Neural cell (in vitro differentiated cells): ENCODE results near the gene GPBAR1. TPM values are rescaled to one million over a fixed set of nuclear protein-coding genes. Genes with fewer than 3 reads are reported as not detected.

Experiments
- H2AFZ ChIP-seq: fragments of 200-600, 300-800 bp; sonication (generic), shearing (Covaris generic); 2 replicates; pipeline ENCODE4 v1.6.0; 2014; ENCODE audit warnings: low read depth, mild to moderate bottlenecking, antibody characterized with exemption, low read length, moderate library complexity
- H3F3A ChIP-seq: fragments of 200-600 bp; shearing (Covaris generic); 2 replicates; pipeline ENCODE4 v1.6.1; 2016; ENCODE audit warnings: mild to moderate bottlenecking, moderate library complexity, mixed read lengths, antibody characterized with exemption, low read length; ENCODE audit not compliant: insufficient read depth, poor library complexity, severe bottlenecking
- H3K27ac ChIP-seq: fragments of 200-600, 300-800 bp; sonication (generic), shearing (Covaris generic); 2 replicates; pipeline ENCODE4 v1.5.1; 2014; ENCODE audit warnings: mild to moderate bottlenecking, low read length, moderate library complexity
- H3K27me3 ChIP-seq: fragments of 300-800, 200-600 bp; sonication (generic), shearing (Covaris generic); 2 replicates; pipeline ENCODE4 v1.6.0; 2014; ENCODE audit warnings: mild to moderate bottlenecking, low read depth, low read length, moderate library complexity; ENCODE audit not compliant: insufficient read depth
- H3K36me3 ChIP-seq: fragments of 300-800, 200-600 bp; sonication (generic), shearing (Covaris generic); 2 replicates; pipeline ENCODE4 v1.5.1; 2014; ENCODE audit warnings: mild to moderate bottlenecking, antibody characterized with exemption, low read length, moderate library complexity; ENCODE audit not compliant: insufficient read depth
- H3K4me2 ChIP-seq: fragments of 300-800, 200-600 bp; sonication (generic), shearing (Covaris generic); 2 replicates; pipeline ENCODE4 v1.6.0; 2014; ENCODE audit warnings: mild to moderate bottlenecking, low read length
- H3K4me3 ChIP-seq: fragments of 300-800, 200-600 bp; sonication (generic), shearing (Covaris generic); 2 replicates; pipeline ENCODE4 v1.5.1; 2014; ENCODE audit warnings: mild to moderate bottlenecking, low read length, moderate library complexity
- H3K79me2 ChIP-seq: fragments of 200-600 bp; shearing (Covaris generic); replicated peaks from 2 replicates; pipeline ENCODE4 v1.6.0; 2014; ENCODE audit warnings: mild to moderate bottlenecking, low read length, moderate library complexity; ENCODE audit not compliant: insufficient read depth
- H3K9ac ChIP-seq: fragments of 300-800, 200-600 bp; sonication (generic), shearing (Covaris generic); 2 replicates; pipeline ENCODE4 v1.6.1; 2016; ENCODE audit warnings: mild to moderate bottlenecking, low read length, mixed read lengths
- H3K9me2 ChIP-seq: fragments of 200-600 bp; shearing (Covaris generic); 2 replicates; pipeline ENCODE4 v1.6.1; 2016; ENCODE audit warnings: mild to moderate bottlenecking, low read length, mixed read lengths; ENCODE audit not compliant: insufficient read depth
- H3K9me3 ChIP-seq: fragments of 200-600, 300-800 bp; sonication (generic), shearing (Covaris generic); 2 replicates; pipeline ENCODE4 v1.6.1; 2016; ENCODE audit warnings: mild to moderate bottlenecking, mixed run types, low read length, moderate library complexity, mixed read lengths
- H4K20me1 ChIP-seq: fragments of 200-600 bp; shearing (Covaris generic); 2 replicates; pipeline ENCODE4 v1.6.1; 2016; ENCODE audit warnings: mild to moderate bottlenecking, mixed run types; ENCODE audit not compliant: insufficient read depth
- CTCF ChIP-seq: fragments of 450-650 bp; IDR thresholded peaks from 2 replicates; pipeline ENCODE4 v1.5.1; 2014; ENCODE audit warnings: antibody characterized with exemption, mild to moderate bottlenecking, moderate library complexity; ENCODE audit not compliant: poor library complexity, severe bottlenecking
- EP300 ChIP-seq: fragments of 450-650 bp; conservative IDR thresholded peaks from 2 replicates; pipeline ENCODE4 v1.6.1; 2014; ENCODE audit warnings: antibody characterized with exemption, mild to moderate bottlenecking, moderate library complexity; ENCODE audit not compliant: poor library complexity, severe bottlenecking
- EZH2 ChIP-seq: fragments of 200-600, 300-800 bp; shearing (Covaris generic), sonication (generic); IDR thresholded peaks from 2 replicates; pipeline ENCODE4 v1.6.1; 2014; ENCODE audit warnings: antibody characterized with exemption, low read length, borderline replicate concordance, mild to moderate bottlenecking; ENCODE audit not compliant: insufficient read depth, poor library complexity, severe bottlenecking
- MXI1 ChIP-seq: fragments of 450-650 bp; conservative IDR thresholded peaks from 2 replicates; pipeline ENCODE4 v1.6.1; 2014; ENCODE audit warnings: antibody characterized with exemption, mild to moderate bottlenecking; ENCODE audit not compliant: poor library complexity, severe bottlenecking
- POLR2AphosphoS5 ChIP-seq: IDR thresholded peaks from 2 replicates; pipeline ENCODE4 v1.6.1; 2012
- RAD21 ChIP-seq: fragments of 450-650 bp; conservative IDR thresholded peaks from 2 replicates; pipeline ENCODE4 v1.6.1; 2014; ENCODE audit warnings: antibody characterized with exemption, mild to moderate bottlenecking, moderate library complexity
- REST ChIP-seq: IDR thresholded peaks from 2 replicates; pipeline ENCODE4 v1.6.1; 2012; ENCODE audit warnings: borderline replicate concordance
- SMC3 ChIP-seq: fragments of 450-650 bp; conservative IDR thresholded peaks from 2 replicates; pipeline ENCODE4 v1.6.1; 2014; ENCODE audit warnings: antibody characterized with exemption, mild to moderate bottlenecking, moderate library complexity; ENCODE audit not compliant: poor library complexity
- TAF1 ChIP-seq: IDR thresholded peaks from 2 replicates; pipeline ENCODE4 v1.6.1; 2012; ENCODE audit warnings: low read depth
- polyA plus RNA-seq: library from polyadenylated mRNA; depleted of rRNA; stranded (reverse); fragments of >200 nt; gene quantifications from 2 replicates; pipeline ENCODE4 v1.2.3, GENCODE V29; 2014

GPBAR1 gene
- polyA plus RNA-seq, 1 donor from 2014 or later, result not detected

GRCh38 chr2:218281449-218281848 lies 20.6 kb downstream of the GPBAR1 start:
- no peaks in the 10 kb centered on the region for H3K36me3 ChIP-seq
- H3K9me3 ChIP-seq, result no peaks in the 10 kb centered on the region
- no peak overlapping the region for H3K4me3 ChIP-seq
- H3K9me2 ChIP-seq, result no peaks in the 10 kb centered on the region
- TF ChIP-seq MXI1 (no peak), POLR2AphosphoS5 (no peak), EZH2 (no peak), REST (no peak), RAD21 (no peak), CTCF (no peak), TAF1 (no peak), EP300 (no peak), SMC3 (no peak)
- no peak overlapping the region for H3K4me2 ChIP-seq
- no peaks in the 10 kb centered on the region for H3K27me3 ChIP-seq
- no peaks in the 10 kb centered on the region for H4K20me1 ChIP-seq
- H3K79me2 ChIP-seq, result no peaks in the 10 kb centered on the region
- H3K27ac ChIP-seq, result no peak overlapping the region
- no peak overlapping the region for H2AFZ ChIP-seq
- H3F3A ChIP-seq, result no peaks in the 10 kb centered on the region
- no peak overlapping the region for H3K9ac ChIP-seq

GRCh38 chr2:218282173-218282991 lies 21.6 kb downstream of the GPBAR1 start:
- Histone ChIP-seq H3K9me2 (no peaks in the 10 kb centered on the region), H3K4me2 (no peak overlapping the region), H3K4me3 (no peak overlapping the region), H3K9me3 (no peaks in the 10 kb centered on the region), H3K79me2 (no peaks in the 10 kb centered on the region), H3F3A (no peaks in the 10 kb centered on the region), H3K27ac (no peak overlapping the region), H3K27me3 (no peaks in the 10 kb centered on the region), H3K9ac (no peak overlapping the region), H2AFZ (no peak overlapping the region), H3K36me3 (no peaks in the 10 kb centered on the region), H4K20me1 (no peaks in the 10 kb centered on the region)
- no peak for TF ChIP-seq CTCF
- TF ChIP-seq TAF1, result no peak
- no peak for TF ChIP-seq REST
- TF ChIP-seq EP300, result no peak
- TF ChIP-seq RAD21, result no peak
- no peak for TF ChIP-seq SMC3
- no peak for TF ChIP-seq MXI1
- no peak for TF ChIP-seq POLR2AphosphoS5
- TF ChIP-seq EZH2, result no peak
